Measurements from ENCODE around the gene CYP26B1.

GRCh38 chr2:72162574-72162973, 14.9 kb upstream of the CYP26B1 start:
- no peak for TF ChIP-seq CTCF (conservative IDR thresholded peaks at IDR 0.05 in 1 of 2, IDR thresholded peaks at IDR 0.05 in 1 of 2; ENCODE audit: extremely low read depth in 1 of 2, insufficient read depth in 1 of 2, low read depth in 1 of 2, low read length in 2 of 2)
- TF ChIP-seq EZH2 (IDR thresholded peaks at IDR 0.05; ENCODE audit: borderline replicate concordance, low read length): no peak
